ENCODE measurements around the gene MGMT. TPM values are rescaled to one million over a fixed set of nuclear protein-coding genes. Genes with fewer than 3 reads are reported as not detected.

MGMT gene
- total and polyA plus RNA-seq, 2 of the 4 experiments (the other 2 are of a cell fraction), result 11.5 to 17.8 TPM

- dilution Hi-C loops (cut with HindIII; ENCODE audit: low sequenced_read_pairs, unreplicated experiment), result no loop called here
- H3K27me3 ChIP-seq (ENCODE audit: control insufficient read depth, insufficient read depth, low read length), result no peaks in the 10 kb centered on the region
- 95% methylated on average over 7 of the region's 12 CpGs; no CpG with 5 or more reads in 1 of the 2 experiments for WGBS, 2 experiments (ENCODE audit: extremely low coverage in 2 of 2, insufficient read length in 1 of 2)
These were observed 65.8 kb downstream of the MGMT start for GRCh38 chr10:129532838-129533237.

More at GRCh38 chr10:129532838-129533237, 65.8 kb downstream of the MGMT start:
- DNase-seq, result no peak
- no peak overlapping the region for H2BK5ac ChIP-seq (ENCODE audit: low read depth, low read length, poor library complexity, severe bottlenecking)
- in situ Hi-C loops (cut with MboI; ENCODE audit: low sequenced_read_pairs), result no loop called here
- H3K4me2 ChIP-seq (ENCODE audit: low read depth, low read length), result no peak overlapping the region
- no peak overlapping the region for H3K27ac ChIP-seq (ENCODE audit: insufficient read depth, low read length)
- no peak overlapping the region for H4K5ac ChIP-seq (ENCODE audit: low read depth, low read length)
- H4K20me1 ChIP-seq (ENCODE audit: insufficient read depth, low read length), result no peaks in the 10 kb centered on the region
- 0 out of 2 replicates have a peak, but pooled peaks cover 2% of the 10 kb centered on the region for H3K9me3 ChIP-seq (ENCODE audit: control insufficient read depth, insufficient read depth, low read length)
- ChIA-PET CTCF (no interaction called here), POLR2A (ENCODE audit: unreplicated experiment) (no interaction called here)
- H2AFZ ChIP-seq (replicated peaks; ENCODE audit: low read length, poor library complexity), result no peak overlapping the region
- H3K23ac ChIP-seq (ENCODE audit: low read depth, low read length), result no peak overlapping the region
- H3K36me3 ChIP-seq (ENCODE audit: control insufficient read depth, insufficient read depth, low read length), result peaks cover 1% of the 10 kb centered on the region; the same call in 1 of the 2 replicates
- H2BK15ac ChIP-seq (ENCODE audit: low read depth, low read length), result no peak overlapping the region
- no peak overlapping the region; the same call in 1 of the 2 replicates for H4K91ac ChIP-seq (ENCODE audit: insufficient read depth, low read depth, low read length)
- H3K79me1 ChIP-seq (ENCODE audit: low read depth in 1 of 2, low read length in 2 of 2), result peaks cover 4 to 16% of the 10 kb centered on the region in 2 experiments; a peak in 2 of 4 replicates
- TF ChIP-seq MXI1 (IDR thresholded peaks at IDR 0.05; ENCODE audit: borderline replicate concordance, low read depth, low read length), result no peak
- H3K4me1 ChIP-seq (ENCODE audit: control insufficient read depth, insufficient read depth, low read length), result peaks cover 14% of the 10 kb centered on the region
- H3K14ac ChIP-seq (replicated peaks; ENCODE audit: low read depth, low read length), result no peak overlapping the region
- no peak overlapping the region for H3K9ac ChIP-seq (ENCODE audit: low read depth, low read length)
- H3K4ac ChIP-seq (ENCODE audit: low read depth, low read length), result no peak overlapping the region
- peak overlapping the region; percentile 59; the same call in 1 of the 2 replicates for H2AK5ac ChIP-seq (ENCODE audit: low read depth, low read length)
- H3K56ac ChIP-seq (ENCODE audit: extremely low read depth, insufficient read depth, low read length), result no peak overlapping the region
- H3K18ac ChIP-seq (ENCODE audit: low read depth, low read length), result no peak overlapping the region
- intact Hi-C loops (cut with micrococcal nuclease), result no loop called here
- no peak overlapping the region for H2AK9ac ChIP-seq (replicated peaks; ENCODE audit: low read depth, low read length, poor library complexity)
- no peak overlapping the region for H3K4me3 ChIP-seq (ENCODE audit: insufficient read depth, low read depth, low read length)
- H4K8ac ChIP-seq (ENCODE audit: low read depth in 2 of 2, low read length in 2 of 2), result peak overlapping the region in 1 of 2 experiments; percentile 13; a peak in 1 of 4 replicates
- no peak for ATAC-seq (ENCODE audit: low read depth)
- no TSS peak for BruUV-seq (replicated peaks)
- no peak overlapping the region for H2BK120ac ChIP-seq (ENCODE audit: low read depth, low read length)
- 0 out of 2 replicates have a peak, but pooled peaks cover 6% of the 10 kb centered on the region for H3K9me1 ChIP-seq (ENCODE audit: insufficient read depth, low read length)
- no peak overlapping the region for H2BK20ac ChIP-seq (ENCODE audit: low read depth, low read length)

Measured in IMR-90 (cell line).